ENCODE measurements around the gene MGRN1. TPM values are rescaled to one million over a fixed set of nuclear protein-coding genes. Genes with fewer than 3 reads are reported as not detected.

The MGRN1 gene
- total RNA-seq, 3 donors from 2014 or later: 26.7 to 28.5 (median 27.9) TPM

GRCh38 chr16:4696905-4697847, 72.5 kb downstream of the MGRN1 start:
- TF ChIP-seq, protein P1, sequence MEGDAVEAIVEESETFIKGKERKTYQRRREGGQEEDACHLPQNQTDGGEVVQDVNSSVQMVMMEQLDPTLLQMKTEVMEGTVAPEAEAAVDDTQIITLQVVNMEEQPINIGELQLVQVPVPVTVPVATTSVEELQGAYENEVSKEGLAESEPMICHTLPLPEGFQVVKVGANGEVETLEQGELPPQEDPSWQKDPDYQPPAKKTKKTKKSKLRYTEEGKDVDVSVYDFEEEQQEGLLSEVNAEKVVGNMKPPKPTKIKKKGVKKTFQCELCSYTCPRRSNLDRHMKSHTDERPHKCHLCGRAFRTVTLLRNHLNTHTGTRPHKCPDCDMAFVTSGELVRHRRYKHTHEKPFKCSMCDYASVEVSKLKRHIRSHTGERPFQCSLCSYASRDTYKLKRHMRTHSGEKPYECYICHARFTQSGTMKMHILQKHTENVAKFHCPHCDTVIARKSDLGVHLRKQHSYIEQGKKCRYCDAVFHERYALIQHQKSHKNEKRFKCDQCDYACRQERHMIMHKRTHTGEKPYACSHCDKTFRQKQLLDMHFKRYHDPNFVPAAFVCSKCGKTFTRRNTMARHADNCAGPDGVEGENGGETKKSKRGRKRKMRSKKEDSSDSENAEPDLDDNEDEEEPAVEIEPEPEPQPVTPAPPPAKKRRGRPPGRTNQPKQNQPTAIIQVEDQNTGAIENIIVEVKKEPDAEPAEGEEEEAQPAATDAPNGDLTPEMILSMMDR (IDR thresholded peaks at IDR 0.05): no peak
- no peak for TF ChIP-seq POLR2A (IDR thresholded peaks at IDR 0.05)
- no peak for TF ChIP-seq POLR2AphosphoS5 (IDR thresholded peaks at IDR 0.05)
- no peak for DNase-seq (ENCODE audit: low spot score in 2 of 2)
- peak overlapping the region; percentile 13 to 96 for H3K27ac ChIP-seq
- H3K4me3 ChIP-seq: no peak overlapping the region
- H3K9me3 ChIP-seq: no peaks in the 10 kb centered on the region
- no peaks in the 10 kb centered on the region for H3K36me3 ChIP-seq
- H3K4me1 ChIP-seq: peaks cover 13 to 20% of the 10 kb centered on the region in 2 donors
- H3K27me3 ChIP-seq: no peaks in the 10 kb centered on the region
- intact Hi-C loops (cut with DNase I; ENCODE audit: low total_unique reads): no loop called here

DNA sequence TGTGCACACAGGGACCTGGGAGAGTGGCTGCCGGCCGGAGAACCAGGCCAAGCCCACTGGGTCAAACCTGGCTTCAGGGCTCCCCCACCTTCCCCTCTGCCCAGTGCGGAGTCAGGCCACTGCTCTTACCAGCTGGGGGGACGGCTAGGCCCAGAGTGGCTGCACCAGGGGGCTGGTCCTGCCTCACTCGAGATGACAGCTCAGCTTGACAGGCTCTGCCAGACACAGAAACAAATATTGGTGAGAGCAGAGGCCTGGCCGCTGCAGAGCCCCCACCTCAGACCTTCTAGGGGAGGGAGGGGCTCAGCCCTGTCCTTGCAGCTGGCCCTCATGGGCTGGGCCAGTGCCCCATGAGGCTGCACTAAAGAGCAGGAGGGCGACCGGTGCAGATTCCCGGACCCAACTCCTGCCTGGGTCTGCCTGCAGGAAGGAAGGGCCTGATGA, 73.2 kb downstream of the MGRN1 start:
- H3K27me3 ChIP-seq: no peaks in the 10 kb centered on the region
- H3K36me3 ChIP-seq: no peaks in the 10 kb centered on the region
- H3K9me3 ChIP-seq: no peaks in the 10 kb centered on the region
- H3K4me3 ChIP-seq: no peak overlapping the region
- intact Hi-C loops (cut with DNase I; ENCODE audit: low total_unique reads): no loop called here
- no peak overlapping the region for H3K27ac ChIP-seq
- TF ChIP-seq POLR2AphosphoS5 (IDR thresholded peaks at IDR 0.05): no peak
- TF ChIP-seq, protein P1 (IDR thresholded peaks at IDR 0.05): no peak
- TF ChIP-seq POLR2A (IDR thresholded peaks at IDR 0.05): no peak
- no peak for DNase-seq (ENCODE audit: low spot score in 2 of 2)
- peaks cover 13 to 20% of the 10 kb centered on the region in 2 donors for H3K4me1 ChIP-seq

GRCh38 chr16:4698321-4699045, 73.9 kb downstream of the MGRN1 start:
- Histone ChIP-seq H3K4me3 (no peak overlapping the region), H3K9me3 (no peaks in the 10 kb centered on the region), H3K27ac (no peak overlapping the region), H3K27me3 (no peaks in the 10 kb centered on the region), H3K36me3 (no peaks in the 10 kb centered on the region), H3K4me1 (peaks cover 13 to 20% of the 10 kb centered on the region in 2 donors)
- TF ChIP-seq POLR2AphosphoS5 (IDR thresholded peaks at IDR 0.05) (no peak), POLR2A (IDR thresholded peaks at IDR 0.05) (no peak)
- TF ChIP-seq, protein P1 (IDR thresholded peaks at IDR 0.05): no peak
- intact Hi-C loops (cut with DNase I; ENCODE audit: low total_unique reads): no loop called here
- no peak for DNase-seq (ENCODE audit: low spot score in 2 of 2)

GRCh38 chr16:4699046-4699556, 74.5 kb downstream of the MGRN1 start:
- Histone ChIP-seq H3K27ac (no peak overlapping the region), H3K27me3 (no peaks in the 10 kb centered on the region), H3K4me1 (peaks cover 13 to 20% of the 10 kb centered on the region in 2 donors), H3K36me3 (no peaks in the 10 kb centered on the region), H3K9me3 (no peaks in the 10 kb centered on the region), H3K4me3 (no peak overlapping the region)
- DNase-seq (ENCODE audit: low spot score in 2 of 2): no peak
- intact Hi-C loops (cut with DNase I; ENCODE audit: low total_unique reads): no loop called here
- TF ChIP-seq, protein P1 (IDR thresholded peaks at IDR 0.05): no peak
